HG02610 (cell line): ENCODE measurements around the gene UNC80.
A peak's percentile ranks its signal among the peaks of the same experiment; 100 is the strongest.

ENCODE experiments used
- ATAC-seq: cut with Tn5 transposase; IDR thresholded peaks from one replicate; pipeline ENCODE4 v1.9.1; 2021; ENCODE audit warnings: mild to moderate bottlenecking, moderate library complexity; ENCODE audit not compliant: unreplicated experiment

The UNC80 gene

GRCh38 chr2:209908511-209908910, 136.9 kb downstream of the UNC80 start:
- ATAC-seq = no peak

GRCh38 chr2:209911486-209911885, 139.9 kb downstream of the UNC80 start:
- ATAC-seq = no peak

DNA sequence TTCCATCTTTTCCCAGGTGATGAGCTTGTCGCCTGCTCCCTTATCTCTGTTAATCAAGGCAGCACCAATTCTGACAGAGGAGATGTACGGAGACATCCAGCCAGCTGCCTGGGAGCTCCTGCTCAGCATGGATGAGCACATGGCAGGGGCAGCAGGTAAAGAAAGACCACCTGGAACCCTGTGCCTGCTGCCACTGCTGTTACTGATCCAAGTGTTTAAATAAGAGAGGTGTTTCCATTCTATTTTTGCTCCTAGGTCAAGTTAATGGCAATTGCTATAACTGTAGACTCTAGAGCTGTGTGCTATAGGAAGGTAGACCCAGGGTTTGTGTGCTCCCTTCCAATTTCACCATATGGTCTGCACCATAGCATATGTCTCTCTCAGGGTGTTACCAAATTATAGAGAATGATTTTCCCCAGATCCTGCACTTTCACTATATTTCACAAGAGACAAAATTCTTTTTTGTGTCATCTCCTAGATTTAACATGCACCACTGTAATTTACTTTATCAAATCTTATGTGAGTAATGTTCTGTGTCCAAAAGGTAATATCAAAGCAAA, 142.2 kb downstream of the UNC80 start:
- ATAC-seq = no peak

GRCh38 chr2:209917154-209917771, 145.6 kb downstream of the UNC80 start:
- ATAC-seq = no peak

- no peak for ATAC-seq
These were observed 146.6 kb downstream of the UNC80 start for GRCh38 chr2:209918251-209918650.

DNA sequence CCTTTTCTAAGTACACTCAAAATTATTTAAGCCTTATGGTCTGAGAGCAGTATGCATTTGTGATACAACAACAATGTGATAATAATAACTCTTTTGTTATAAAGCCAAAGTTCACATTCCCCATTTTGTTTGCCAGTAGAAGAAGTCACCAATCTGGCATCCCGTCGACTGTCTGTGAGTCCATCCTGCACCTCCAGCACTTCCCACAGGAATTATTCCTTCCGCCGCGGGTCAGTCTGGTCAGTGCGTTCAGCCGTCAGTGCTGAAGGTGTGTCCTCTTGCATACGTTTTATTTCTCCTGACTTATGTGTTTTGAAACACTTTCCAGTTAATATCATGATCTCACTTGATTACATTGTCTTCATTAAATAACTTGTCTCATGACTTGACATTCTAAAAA, 150.5 kb downstream of the UNC80 start:
- no peak for ATAC-seq

DNA sequence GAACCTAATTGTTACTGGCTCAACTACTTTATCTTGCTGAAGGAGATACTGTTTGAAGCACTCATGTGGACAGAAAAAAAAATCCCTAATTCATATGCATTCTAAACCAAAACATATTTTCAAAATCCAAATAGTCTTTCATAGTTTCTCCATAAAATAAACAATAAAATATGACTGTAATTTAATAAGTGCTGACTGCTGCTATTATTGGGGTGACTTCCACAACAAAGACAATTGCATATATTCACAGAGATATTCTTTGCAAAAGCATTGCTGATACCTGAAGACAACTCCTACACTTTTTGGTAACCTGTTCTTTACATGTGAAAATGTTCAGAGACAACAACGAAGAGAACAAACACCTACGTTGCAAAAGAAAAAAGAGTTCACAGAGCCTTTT, 157.7 kb downstream of the UNC80 start:
- ATAC-seq = no peak

DNA sequence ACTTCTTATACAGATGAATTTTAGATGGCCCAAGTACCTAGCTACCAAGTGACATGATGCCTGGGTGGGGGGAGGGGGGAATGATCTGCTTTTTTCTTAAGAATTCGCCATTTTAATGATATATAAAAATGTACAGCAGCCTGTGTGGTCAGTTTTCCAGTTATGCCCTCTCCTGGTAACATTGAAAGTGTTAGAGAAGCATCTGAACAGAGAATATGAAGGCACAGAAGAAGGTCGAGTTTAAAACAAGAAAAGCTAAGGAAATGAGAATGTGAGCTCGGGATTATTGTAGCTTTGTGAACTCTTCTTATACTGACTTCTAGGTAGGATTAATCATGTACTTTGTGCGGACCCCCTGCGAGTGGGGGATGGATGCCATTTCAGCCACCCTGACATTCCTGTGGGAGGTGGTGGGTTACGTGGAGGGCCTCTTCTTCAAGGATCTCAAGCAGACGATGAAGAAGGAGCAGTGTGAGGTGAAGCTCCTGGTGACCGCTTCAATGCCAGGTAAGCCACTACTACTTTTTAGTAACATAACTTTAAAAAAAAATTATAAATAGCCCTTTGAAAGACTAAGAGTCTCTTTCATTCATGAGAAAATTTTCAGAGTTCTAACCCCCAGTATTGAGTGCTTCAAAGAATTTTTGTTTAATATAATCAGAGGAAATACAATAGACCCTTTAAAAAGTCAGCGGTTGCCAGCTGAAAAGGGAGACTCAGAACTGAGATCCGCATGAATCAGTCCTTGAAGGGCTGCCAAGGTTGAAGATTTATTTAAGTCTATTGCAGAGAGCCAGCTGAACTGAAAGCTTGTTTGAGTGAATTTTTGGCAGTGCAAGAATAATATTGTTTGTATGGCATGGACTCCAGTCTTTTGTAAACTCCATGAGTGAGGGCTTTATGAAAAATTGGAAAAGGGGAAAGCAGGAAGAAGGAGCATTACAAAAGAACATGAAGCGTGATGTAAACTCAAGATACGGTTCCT, 162.2 kb downstream of the UNC80 start:
- ATAC-seq = no peak

DNA sequence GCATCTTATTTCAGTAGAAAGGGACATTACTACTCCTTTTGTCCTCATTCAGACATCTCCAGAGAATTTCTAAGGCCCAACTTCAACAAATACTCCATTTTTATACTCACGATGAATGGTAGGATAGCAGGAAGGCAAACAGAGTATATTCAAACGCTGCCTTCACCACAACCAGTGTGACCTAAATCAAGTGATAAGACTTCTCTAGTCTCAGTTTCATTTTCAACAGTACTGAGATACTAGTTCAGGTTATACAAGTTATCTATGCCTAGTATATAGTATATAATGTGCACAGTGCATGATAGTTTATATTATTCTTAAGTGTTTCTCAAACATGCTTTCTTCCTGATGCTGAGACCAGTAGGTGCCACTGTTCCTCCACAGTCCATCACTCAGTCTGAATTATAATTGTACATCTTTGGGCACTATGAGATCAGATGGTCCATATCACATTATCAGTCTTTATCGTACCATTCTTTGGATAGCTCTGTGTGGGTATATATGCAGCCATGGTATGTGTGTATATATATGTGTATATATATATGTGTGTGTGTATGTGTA, 164.6 kb downstream of the UNC80 start:
- ATAC-seq = no peak

DNA sequence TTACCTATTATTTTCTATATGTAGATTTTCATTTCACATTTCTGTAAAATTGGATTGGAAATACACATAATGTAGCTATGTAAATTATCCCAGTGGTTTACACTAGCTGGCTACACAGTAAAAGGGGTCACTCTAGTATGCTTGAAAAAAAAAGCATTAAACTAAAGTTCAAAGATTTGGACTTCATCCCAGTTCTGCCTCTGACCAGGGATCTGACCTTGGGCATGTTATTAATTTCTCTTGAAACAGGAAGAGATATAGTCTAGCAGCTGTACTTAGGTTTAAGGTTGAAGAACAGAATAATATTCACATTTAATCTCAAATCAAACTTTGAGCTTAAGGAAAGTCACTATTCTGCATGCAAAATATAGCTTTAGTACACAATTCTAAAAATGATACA, 166.3 kb downstream of the UNC80 start:
- ATAC-seq = no peak

GRCh38 chr2:209938906-209939305, 167.3 kb downstream of the UNC80 start:
- no peak for ATAC-seq

DNA sequence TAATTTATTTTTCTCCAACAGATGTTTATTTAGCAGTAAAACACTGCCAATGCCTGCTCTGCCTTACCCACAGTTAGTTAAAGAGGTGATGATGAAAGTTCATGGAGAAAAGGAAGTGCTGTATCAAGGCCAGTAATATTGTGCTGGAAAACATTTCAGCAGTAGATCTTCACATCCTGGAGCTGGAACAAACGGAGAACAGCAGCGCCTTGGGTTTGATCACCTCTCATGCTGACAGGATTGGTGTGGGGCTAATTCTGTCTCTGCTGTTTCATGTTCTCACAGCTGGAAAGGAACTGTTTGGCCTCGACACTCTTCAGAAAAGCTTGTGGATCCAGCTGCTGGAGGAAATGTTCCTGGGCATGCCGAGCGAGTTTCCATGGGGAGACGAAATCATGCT, 169.3 kb downstream of the UNC80 start:
- ATAC-seq = no peak

DNA sequence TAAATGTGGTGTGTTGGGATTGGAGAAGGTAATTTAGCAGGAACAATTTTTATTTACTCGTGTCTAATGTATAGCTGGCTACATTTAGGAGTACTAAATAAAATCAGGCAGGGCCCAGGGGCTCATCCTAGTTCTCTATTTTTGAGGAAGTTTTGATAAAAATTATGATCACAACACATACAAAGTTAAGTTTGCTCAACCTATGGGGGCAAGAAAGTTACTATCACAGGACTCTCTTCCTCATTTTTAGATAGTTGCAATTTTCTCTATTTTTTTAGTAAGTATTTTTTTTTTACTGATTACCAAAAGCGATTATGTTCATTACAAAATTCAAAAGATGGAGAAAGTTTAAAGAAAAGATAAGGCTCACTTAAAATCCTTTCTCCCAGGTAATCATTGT, 170.8 kb downstream of the UNC80 start:
- no peak for ATAC-seq

DNA sequence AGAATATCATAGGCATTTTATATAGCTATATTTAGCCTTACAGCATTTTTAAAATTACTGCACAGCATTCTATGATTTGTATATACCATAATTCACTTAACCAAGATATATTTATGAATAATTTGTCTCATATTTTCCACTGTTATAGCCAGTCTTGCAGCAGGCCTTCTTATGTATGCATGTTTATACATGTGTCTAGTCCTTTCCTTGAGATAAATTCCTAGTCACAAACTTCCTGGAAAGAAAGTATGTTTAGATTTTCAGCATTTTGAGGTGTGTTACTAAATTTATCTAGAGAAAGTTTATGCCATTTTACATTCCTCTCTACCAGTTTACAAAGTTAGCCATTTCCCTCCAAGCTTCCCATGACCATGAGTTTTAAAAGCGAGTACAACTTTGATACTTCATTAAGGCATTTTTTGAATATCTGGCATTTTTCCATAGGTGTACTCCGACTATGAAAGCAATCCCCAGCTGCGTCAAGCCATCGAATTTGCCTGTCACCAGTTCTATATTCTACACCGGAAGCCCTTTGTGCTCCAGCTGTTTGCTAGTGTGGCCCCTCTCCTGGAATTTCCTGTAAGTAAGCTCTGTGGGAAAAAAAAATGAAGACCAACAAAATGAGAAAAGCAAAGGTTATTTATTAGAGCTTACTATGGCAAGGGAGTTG, 171.4 kb downstream of the UNC80 start:
- ATAC-seq = no peak

DNA sequence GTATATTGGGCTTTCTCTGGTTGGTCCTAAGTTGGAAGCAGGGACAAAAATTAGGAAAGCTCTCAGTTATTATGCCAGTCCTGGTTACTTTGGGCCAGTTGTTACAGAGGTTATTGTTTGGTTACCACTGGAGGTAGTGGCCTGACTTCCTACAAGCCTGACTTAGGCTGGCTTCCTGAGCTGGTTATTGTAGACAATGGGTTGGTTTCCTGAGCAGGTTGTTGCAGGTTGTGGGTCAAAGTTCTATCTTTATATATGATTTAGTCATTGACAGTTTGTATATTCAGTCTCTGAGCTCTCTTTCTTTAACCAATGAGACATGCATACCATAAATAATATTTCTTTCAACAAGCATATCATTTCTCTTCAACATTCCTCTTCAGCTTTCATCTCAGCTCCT, 172.1 kb downstream of the UNC80 start:
- no peak for ATAC-seq

- ATAC-seq = no peak
These were observed 174.9 kb downstream of the UNC80 start for GRCh38 chr2:209946539-209946938.

DNA sequence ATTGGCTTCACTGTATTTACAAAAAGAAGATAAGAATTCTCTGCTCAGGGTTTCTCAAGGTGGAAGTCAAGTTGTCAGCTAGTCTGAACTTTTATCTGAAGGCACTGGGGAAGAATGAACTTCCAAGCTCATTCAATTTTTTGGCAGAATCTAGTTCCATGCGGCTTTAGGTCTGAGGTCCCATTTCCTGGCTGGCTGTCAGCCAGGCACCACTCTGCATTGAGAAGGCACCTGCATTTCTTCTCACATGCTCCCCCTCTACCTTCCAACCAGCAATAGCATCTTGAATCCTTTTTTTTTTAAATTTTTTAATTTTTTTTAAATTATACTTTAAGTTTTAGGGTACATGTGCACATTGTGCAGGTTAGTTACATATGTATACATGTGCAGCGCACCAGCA, 184.6 kb downstream of the UNC80 start:
- ATAC-seq = no peak

DNA sequence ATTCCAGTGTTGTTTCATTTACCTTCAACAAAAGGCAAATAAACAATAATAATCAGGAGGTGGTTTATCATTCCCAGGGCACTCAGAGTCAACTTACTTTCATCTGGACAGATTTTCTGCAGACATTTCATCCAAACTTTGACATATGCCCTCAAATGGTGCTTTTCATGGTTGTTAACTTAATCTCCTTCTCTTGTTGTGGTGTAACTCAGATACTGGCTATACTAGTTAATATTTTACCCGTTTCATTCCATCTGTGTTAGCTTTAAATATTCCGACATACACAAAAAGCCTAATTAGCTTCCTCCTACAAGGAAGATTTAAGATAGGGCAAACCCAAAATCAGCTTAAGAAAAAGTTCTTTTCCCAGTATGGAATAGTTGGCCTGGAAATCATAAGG, 186.4 kb downstream of the UNC80 start:
- no peak for ATAC-seq

DNA sequence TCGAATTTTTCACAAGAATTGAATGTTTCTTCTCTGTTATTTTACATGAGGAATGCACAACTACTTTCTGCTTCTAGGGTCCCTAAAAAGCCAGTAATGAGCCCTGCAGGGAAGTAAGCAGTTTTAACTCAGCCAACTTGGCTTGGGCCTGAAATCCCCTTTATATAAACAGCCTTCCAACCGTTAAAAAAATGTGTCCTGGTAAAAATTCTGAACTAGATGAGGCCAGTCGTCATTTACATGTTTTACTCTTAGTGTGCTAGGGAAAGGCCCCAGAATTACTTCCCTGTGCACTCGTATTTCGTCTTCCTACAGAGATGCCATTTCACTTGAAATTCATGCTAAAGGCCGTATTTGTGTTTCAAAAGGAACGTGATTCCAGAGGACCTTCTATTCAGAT, 188.4 kb downstream of the UNC80 start:
- ATAC-seq = no peak

DNA sequence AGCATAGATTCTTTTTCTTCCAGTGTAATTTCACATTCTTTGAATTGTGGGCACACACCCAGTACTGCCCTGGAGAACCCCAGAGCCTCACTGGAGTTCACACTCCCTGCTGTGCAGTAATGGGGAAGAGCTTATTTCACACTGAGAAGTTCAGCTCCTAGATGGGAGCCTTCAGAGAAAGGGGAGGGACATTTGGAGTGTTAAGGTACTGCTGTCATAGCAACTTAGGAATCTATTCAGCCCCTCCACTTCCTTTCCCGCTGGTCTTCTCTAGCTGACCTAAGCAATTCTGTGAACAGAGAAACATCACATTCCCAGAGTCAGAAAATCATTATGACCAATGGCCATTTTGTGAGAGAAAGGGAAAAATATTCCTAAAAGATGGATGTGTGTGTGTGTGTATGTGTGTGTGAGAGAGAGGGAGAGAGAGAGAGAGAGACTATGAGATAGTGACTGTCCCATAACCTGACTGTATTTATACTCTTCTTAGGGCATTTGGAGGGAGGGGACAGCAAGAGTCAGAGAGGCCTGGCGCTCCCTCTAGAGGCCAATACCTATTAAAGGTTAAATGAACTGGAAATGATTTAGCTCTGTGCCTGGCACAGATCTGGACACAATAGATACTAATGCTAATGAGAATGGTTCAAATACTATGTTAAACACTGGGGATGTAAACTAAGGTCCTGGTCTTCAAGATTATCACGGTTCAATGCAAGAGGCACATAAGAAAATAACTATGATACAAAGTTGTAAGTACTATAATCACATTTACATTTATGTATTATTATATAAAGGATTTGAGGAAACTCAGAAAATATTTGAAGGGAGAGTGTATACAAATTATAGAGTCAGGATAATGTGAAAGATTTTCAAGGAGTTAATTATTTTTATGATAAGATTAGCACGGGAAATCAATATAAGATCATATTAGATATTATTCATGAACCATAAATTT, 189.3 kb downstream of the UNC80 start:
- peak; percentile 93 for ATAC-seq
